NCI-H526 (cell line): ENCODE results near the gene HSPA4L.
A peak's percentile ranks its signal among the peaks of the same experiment; 100 is the strongest.

ENCODE experiments used
- DNase-seq, 2 experiments: peaks; one replicate each; lab custom pipeline; 2025; lab: John Stamatoyannopoulos, UW

The HSPA4L gene

GRCh38 chr4:127783955-127784770 is 2.0 kb downstream of the HSPA4L start:
- peak in 1 of 2 experiments; percentile 11 for DNase-seq

- DNase-seq = peak in 1 of 2 experiments; percentile 20
Observed at GRCh38 chr4:127788517-127788916, 6.4 kb downstream of the HSPA4L start.

DNA sequence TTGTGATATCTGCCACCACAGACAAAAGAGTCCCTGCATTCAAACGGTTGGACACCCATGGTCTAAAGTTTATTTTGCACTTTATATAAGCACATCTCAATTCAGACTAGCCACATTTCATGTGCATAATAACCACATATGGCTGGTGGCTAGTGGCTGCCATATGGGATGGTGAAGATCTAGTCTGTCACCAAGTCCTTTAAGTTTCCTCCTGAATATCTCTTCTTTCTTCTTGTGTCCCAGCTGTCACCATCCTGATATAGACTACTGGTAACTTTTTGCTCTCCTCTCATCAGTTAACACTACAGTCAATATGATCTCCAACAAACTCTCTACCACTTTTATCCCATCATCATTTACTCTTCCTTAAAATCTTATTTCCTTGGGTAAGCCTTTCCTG is 9.3 kb downstream of the HSPA4L start:
- no peak for DNase-seq

DNA sequence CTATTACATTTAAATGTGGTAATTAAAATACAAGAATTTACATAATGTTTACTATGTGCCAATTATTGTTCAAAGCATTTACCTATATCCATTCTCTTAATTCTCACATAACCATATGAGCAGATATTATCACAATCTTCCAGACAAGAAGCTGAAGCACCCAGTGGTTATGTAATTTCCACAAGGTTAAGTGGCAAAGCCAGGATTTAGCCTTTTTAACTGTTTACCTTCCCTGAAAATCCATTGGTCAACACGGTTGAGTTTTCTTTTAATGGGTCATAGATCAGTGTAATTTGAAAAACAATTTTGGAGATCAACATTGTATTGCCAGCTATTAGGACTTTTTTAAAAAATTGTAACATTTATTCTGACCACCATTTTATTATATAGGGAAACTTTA is 11.4 kb downstream of the HSPA4L start:
- no peak for DNase-seq

DNA sequence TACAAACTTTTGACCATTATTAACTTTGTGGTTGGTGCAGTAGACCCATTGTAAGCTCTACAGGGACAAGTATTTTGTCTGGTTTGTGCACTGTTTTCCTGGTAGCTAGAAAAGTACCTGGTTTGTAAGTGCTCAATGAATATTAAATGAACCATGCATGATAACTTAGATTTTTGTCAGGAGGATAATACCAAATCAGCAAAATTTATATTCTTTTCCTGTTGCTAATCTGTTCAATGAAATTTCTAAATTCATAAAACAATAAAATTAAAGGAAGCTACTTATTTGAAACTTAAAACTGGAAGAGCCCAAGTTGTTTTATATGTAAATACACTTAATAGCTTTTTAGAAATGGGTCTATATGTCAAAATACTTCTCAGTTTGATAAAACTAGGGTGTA is 17.6 kb downstream of the HSPA4L start:
- no peak for DNase-seq

- DNase-seq = peak in 1 of 2 experiments; percentile 5
Observed at GRCh38 chr4:127809173-127809800, 27.2 kb downstream of the HSPA4L start.

- no peak for DNase-seq
Observed at GRCh38 chr4:127810551-127810950, 28.4 kb downstream of the HSPA4L start.

DNA sequence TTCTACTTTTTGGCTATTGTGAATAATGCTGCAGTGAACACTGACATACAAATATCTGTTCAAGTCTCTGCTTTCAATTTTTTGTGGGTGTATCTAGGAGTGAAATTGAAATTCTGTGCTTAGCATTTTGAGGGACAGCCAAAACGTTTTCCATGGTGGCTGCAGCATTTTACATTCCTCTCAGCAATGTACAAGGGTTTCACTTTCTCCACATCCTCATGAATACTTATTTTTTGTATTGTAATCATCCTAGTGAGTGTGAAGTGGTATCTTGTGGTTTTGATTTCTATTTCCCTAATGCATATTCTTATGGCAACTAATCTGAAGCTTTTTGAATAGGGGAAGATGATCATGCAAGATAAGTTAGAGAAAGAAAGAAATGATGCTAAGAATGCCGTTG is 40.3 kb downstream of the HSPA4L start:
- no peak for DNase-seq

- DNase-seq = no peak
Observed at GRCh38 chr4:127828121-127828520, 46.0 kb downstream of the HSPA4L start.

DNA sequence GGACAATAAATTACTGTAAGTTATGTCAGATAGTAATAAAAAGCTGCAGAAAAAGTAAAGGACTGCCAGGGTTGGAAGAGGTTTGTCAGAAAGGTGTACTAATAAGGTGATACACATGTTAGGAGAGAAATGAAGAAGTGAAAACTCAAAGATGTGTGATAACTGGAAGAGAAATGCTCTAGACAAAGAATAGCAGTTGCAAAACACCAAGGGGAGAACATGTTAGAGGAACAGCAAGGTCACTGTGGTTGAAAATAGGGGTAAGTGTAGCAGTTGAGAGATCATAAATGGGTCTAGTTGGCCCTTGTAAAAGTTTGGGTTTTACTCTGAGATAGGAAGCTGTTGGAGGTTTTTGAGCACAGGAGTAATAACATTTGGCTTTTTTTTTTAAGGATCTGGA is 46.9 kb downstream of the HSPA4L start:
- no peak for DNase-seq

GRCh38 chr4:127832585-127832984 is 50.5 kb downstream of the HSPA4L start:
- DNase-seq = no peak

DNA sequence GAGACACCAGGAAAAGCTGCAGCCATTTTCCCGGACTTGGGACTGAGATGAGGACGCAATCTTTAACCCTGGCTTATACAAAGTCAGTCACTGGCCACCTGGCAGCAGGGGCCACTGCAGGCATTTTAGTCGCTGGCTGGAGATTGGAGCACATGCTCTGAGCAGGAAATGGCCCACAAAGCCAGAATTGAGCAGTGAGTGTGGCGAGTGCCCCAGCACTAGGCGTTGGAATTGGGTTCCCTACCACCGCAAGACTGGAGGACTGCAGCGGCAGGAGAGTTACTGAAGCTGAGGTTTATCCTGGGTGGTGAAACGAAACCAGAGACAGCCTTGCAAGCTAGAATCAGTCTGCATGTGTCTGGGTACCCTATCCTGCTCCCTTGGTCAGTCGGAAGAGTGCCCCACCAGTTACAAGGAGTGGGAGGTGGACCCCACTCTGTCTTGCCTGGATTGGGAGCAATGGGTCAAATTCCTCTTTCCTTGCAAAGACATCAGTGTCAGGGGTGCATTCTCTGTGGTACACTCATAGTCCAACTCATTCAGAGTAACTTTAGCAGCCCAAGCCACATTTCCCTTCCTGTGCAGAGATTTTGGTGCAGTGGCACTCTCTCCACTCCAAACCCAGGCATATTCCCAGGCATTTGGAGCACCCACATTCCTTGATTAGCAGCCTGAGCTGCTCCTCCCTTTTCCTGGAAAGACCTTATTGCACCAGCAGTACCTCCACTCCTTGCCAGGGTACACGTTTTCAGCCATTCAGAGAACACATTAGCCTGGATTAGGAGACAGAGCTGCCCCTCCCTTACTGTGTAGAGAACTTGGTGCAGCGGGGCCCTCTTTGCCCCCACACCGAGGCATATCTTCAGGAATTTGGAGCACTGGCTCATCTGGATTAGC is 61.8 kb downstream of the HSPA4L start:
- DNase-seq = peak in 1 of 2 experiments; percentile 5

DNA sequence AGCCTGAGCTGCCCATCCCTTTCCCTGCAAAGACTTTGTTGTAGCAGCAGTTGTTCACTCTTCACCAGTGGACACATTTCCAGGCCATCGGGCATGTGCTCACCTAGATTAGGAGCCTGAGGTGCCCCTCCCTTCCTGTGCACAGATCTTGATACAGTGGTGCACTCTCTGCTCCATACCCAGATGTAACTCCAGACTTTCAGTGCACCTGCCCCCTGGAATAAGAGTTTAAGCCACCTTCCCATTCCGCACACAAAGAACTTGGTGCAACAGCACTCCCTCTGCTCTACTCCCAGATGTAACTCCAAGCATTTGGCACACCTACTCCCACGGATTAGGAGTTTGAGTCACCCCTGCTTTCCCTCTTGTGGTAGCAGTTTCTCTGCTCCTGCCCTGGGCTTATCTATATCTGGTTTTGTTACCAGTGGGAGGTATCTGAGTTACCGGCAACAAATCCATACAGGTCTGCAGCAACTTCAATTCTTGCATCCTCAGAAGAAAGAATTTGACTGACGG is 62.5 kb downstream of the HSPA4L start:
- DNase-seq = no peak

- DNase-seq = no peak
Observed at GRCh38 chr4:127846061-127846460, 63.9 kb downstream of the HSPA4L start.

DNA sequence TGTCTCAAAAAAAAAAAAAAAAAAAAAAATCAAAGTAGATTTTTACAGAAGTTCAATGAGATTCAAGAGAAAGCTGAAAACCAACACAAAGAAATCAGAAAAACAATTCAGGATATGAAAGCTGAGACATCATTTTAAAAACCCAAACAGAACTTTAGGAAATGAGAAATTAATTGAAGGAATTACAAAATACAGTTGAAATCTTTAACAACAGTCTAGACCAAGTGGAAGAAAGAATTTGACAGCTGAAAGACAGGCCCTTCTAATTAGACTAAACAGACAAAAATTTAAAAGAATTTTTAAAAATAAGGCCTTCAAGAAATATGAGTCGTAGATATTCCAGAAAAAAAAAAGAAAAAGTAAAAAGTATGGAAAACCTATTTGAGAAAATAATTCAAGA is 64.6 kb downstream of the HSPA4L start:
- DNase-seq = no peak

- no peak for DNase-seq
Observed at GRCh38 chr4:127849505-127850234, 67.5 kb downstream of the HSPA4L start.

DNA sequence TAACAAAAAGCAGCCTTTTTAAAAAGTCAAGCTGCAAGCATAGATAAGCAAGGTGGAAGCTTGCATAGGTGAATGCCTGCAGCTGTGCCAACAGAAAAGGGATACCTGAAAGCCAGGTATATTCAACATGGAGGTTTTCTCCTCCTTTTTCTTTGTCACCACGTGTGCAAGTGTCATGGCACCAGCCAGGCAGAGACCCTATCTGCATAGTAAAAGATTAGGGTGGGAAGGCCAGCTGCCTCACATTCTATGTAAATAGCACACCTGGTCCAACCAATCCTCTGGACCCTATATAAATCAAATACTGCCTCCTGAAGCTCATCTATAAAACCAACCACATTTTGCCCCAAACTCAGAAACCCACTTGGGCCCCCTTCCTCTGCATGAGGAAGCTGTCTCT is 70.5 kb downstream of the HSPA4L start:
- peak in 1 of 2 experiments; percentile 4 for DNase-seq

GRCh38 chr4:127856196-127856812 is 74.2 kb downstream of the HSPA4L start:
- no peak for DNase-seq

DNA sequence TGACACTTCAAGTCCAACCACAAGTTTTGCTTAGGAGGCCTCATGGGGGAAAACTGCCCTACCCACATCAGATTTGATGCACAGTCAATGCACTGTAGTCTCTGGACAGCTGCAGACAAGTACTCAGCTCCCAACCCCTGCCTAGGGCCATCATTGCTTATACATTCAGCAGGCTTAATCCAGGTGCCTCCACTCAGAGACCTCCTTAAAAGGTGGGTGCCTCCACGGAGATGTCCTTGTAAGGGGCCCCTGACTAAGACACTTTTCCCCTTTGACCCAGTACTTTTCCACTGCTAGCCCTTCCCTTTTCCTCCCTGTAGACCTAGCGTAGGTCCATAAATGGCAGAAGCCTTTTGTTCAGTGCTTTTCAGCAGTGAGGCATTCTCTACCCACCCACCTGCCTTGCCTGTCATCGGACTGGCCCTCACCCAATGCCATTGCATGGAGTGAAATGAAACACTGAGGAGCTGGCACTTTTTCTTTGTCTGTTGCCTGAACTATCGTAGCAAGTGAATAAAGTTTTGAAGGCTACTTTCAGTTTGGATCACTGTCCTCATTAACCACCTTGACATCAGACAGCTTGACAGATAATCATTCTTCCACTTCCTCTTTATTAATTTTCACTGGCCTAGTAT is 74.8 kb downstream of the HSPA4L start:
- peak; percentile 7 to 59 for DNase-seq

DNA sequence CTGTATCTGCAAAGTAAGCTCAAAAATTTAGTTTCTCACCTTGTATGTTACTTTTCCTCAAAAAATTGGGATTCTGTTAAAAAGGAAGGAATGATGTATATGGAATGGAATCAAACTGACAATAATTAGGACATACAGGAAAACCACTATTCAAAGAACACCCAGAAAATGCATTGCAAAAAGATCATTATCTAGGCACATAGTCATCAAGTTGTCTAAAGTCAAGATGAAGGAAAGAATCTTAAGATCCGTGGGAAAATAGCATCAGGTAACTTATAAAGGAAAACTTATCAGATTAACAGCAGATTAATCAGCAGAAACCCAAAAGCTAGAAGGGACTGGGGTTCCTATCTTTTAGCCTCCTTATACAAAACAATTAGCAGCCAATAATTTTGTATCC is 75.5 kb downstream of the HSPA4L start:
- no peak for DNase-seq

- DNase-seq = no peak
Observed at GRCh38 chr4:127868196-127868595, 86.1 kb downstream of the HSPA4L start.
